PC-3 (cell line): ENCODE data around the gene MLYCD. TPM values are rescaled to one million over a fixed set of nuclear protein-coding genes. Genes with fewer than 3 reads are reported as not detected.

Experiments
- ATAC-seq: fragments of 200-7000 bp; cut with Tn5 transposase; 2 replicates; pipeline ENCODE4 v1.9.1; 2020; ENCODE audit warnings: mild to moderate bottlenecking, moderate library complexity
- BruUV-seq: library from RNA; stranded (reverse); fragments of 400-500 nt; replicated peaks from 2 replicates; lab custom pipeline; 2021; lab: Mats Ljungman, UMichigan
- CTCF ChIA-PET: fragments of 300-600 bp; sonication (Branson Sonifier 250); formaldehyde crosslinking; loops from one replicate; lab custom pipeline; 2022; ENCODE audit warnings: antibody characterized with exemption; lab: Charles Lee
- POLR2A ChIA-PET: fragments of 300-600 bp; sonication (Branson Sonifier 250); formaldehyde crosslinking; loops from one replicate; lab custom pipeline; 2022; ENCODE audit warnings: antibody characterized with exemption; ENCODE audit not compliant: unreplicated experiment; lab: Charles Lee
- DNase-seq: peaks from one replicate; pipeline ENCODE4 v3.0.0-alpha.2; 2015
- H2AFZ ChIP-seq: fragments of 300-600 bp; sonication (generic); 2 replicates; pipeline ENCODE4 v1.6.0; 2016; ENCODE audit warnings: antibody characterized with exemption, low read length
- H3F3A ChIP-seq: fragments of 300-600 bp; sonication (generic); one replicate; pipeline ENCODE4 v1.6.0; 2017; ENCODE audit warnings: antibody characterized with exemption, low read length, control low read depth, mild to moderate bottlenecking; ENCODE audit not compliant: unreplicated experiment
- H3K27ac ChIP-seq: fragments of 300-600 bp; sonication (generic); 2 replicates; pipeline ENCODE4 v1.5.1; 2016; ENCODE audit warnings: mild to moderate bottlenecking, low read length
- H3K27me3 ChIP-seq: fragments of 300-600 bp; sonication (generic); 2 replicates; pipeline ENCODE4 v1.6.1; 2016; ENCODE audit warnings: low read length, mixed read lengths
- H3K36me3 ChIP-seq: fragments of 300-600 bp; sonication (generic); 2 replicates; pipeline ENCODE4 v1.6.1; 2016; ENCODE audit warnings: low read depth, mixed run types, low read length, mixed read lengths
- H3K4me1 ChIP-seq: fragments of 300-600 bp; sonication (generic); 2 replicates; pipeline ENCODE4 v1.5.1; 2016; ENCODE audit warnings: low read length; ENCODE audit not compliant: insufficient read depth
- H3K4me2 ChIP-seq: fragments of 300-600 bp; sonication (generic); 2 replicates; pipeline ENCODE4 v1.6.0; 2016; ENCODE audit warnings: low read length
- H3K4me3 ChIP-seq: fragments of 300-600 bp; sonication (generic); 2 replicates; pipeline ENCODE4 v1.5.1; 2016; ENCODE audit warnings: mild to moderate bottlenecking, low read length, mixed read lengths
- H3K79me2 ChIP-seq: fragments of 300-600 bp; sonication (generic); 2 replicates; pipeline ENCODE4 v1.6.1; 2017; ENCODE audit warnings: low read length, mixed read lengths
- H3K9ac ChIP-seq: fragments of 300-600 bp; sonication (generic); 2 replicates; pipeline ENCODE4 v1.6.0; 2016; ENCODE audit warnings: mild to moderate bottlenecking, low read length
- H3K9me2 ChIP-seq: fragments of 300-600 bp; sonication (generic); replicated peaks from 2 replicates; pipeline ENCODE4 v1.6.1; 2016; ENCODE audit warnings: mixed run types, low read length, mixed read lengths
- H3K9me3 ChIP-seq: fragments of 300-600 bp; sonication (generic); 2 replicates; pipeline ENCODE4 v1.6.1; 2016; ENCODE audit warnings: low read length, mixed read lengths
- H4K20me1 ChIP-seq: fragments of 300-600 bp; sonication (generic); 2 replicates; pipeline ENCODE4 v1.6.1; 2016; ENCODE audit warnings: low read length, mixed read lengths
- CTCF ChIP-seq: fragments of 300-600 bp; sonication (generic); conservative IDR thresholded peaks from 2 replicates; pipeline ENCODE4 v1.5.1; 2017; ENCODE audit warnings: antibody characterized with exemption, low read depth, mild to moderate bottlenecking, low read length
- EZH2 ChIP-seq: fragments of 300-600 bp; sonication (generic); IDR thresholded peaks from one replicate; pipeline ENCODE4 v1.6.1; 2017; ENCODE audit warnings: antibody characterized with exemption, mild to moderate bottlenecking, low read length; ENCODE audit not compliant: unreplicated experiment
- EZH2phosphoT487 ChIP-seq: fragments of 300-600 bp; sonication (generic); IDR thresholded peaks from 2 replicates; pipeline ENCODE4 v1.6.1; 2018; ENCODE audit warnings: mild to moderate bottlenecking, antibody characterized with exemption, low read length, borderline replicate concordance
- intact Hi-C: fragments of 100-400 bp; cut with micrococcal nuclease; formaldehyde crosslinking; loops from 2 replicates; pipeline ENCODE4 v1.9.0; 2023
- total RNA-seq: library from RNA; depleted of rRNA; stranded (reverse); fragments of >200 nt; gene quantifications from 2 replicates; pipeline ENCODE4 v1.2.3, GENCODE V29; 2014

MLYCD gene
- total RNA-seq, 1 experiment from 2014 or later = 0.95 TPM

GRCh38 chr16:83945587-83945986 lies 46.7 kb downstream of the MLYCD start:
- intact Hi-C loops = no loop called here
- no TSS peak for BruUV-seq
- no peak overlapping the region for H2AFZ ChIP-seq
- DNase-seq = no peak
- ATAC-seq = no peak
- H3K27me3 ChIP-seq = no peaks in the 10 kb centered on the region
- ChIA-PET POLR2A (no interaction called here), CTCF (no interaction called here)
- no peak overlapping the region for H3K4me2 ChIP-seq
- no peak overlapping the region for H3K27ac ChIP-seq
- H4K20me1 ChIP-seq = no peaks in the 10 kb centered on the region
- no peaks in the 10 kb centered on the region for H3K4me1 ChIP-seq
- no peak overlapping the region for H3K9ac ChIP-seq
- no peak overlapping the region for H3K4me3 ChIP-seq
- no peaks in the 10 kb centered on the region for H3K36me3 ChIP-seq
- no peaks in the 10 kb centered on the region for H3K9me3 ChIP-seq
- no peaks in the 10 kb centered on the region for H3K79me2 ChIP-seq
- no peaks in the 10 kb centered on the region for H3F3A ChIP-seq
- no peak for TF ChIP-seq EZH2
- TF ChIP-seq EZH2phosphoT487 = no peak
- TF ChIP-seq CTCF = no peak
- no peaks in the 10 kb centered on the region for H3K9me2 ChIP-seq

GRCh38 chr16:83946154-83946780 lies 47.4 kb downstream of the MLYCD start:
- Histone ChIP-seq H3K36me3 (no peaks in the 10 kb centered on the region), H3K79me2 (no peaks in the 10 kb centered on the region), H3K27ac (no peak overlapping the region), H3K4me3 (no peak overlapping the region), H3K4me2 (no peak overlapping the region), H3K9me2 (no peaks in the 10 kb centered on the region), H3K9me3 (no peaks in the 10 kb centered on the region), H3F3A (no peaks in the 10 kb centered on the region), H2AFZ (no peak overlapping the region), H4K20me1 (no peaks in the 10 kb centered on the region), H3K27me3 (no peaks in the 10 kb centered on the region), H3K4me1 (no peaks in the 10 kb centered on the region), H3K9ac (no peak overlapping the region)
- BruUV-seq = no TSS peak
- POLR2A ChIA-PET = no interaction called here
- TF ChIP-seq EZH2phosphoT487 (no peak), CTCF (no peak), EZH2 (no peak)
- CTCF ChIA-PET = no interaction called here
- DNase-seq = no peak
- ATAC-seq = no peak
- intact Hi-C loops = no loop called here

GRCh38 chr16:83946781-83947566 lies 48.1 kb downstream of the MLYCD start:
- H3F3A ChIP-seq = no peaks in the 10 kb centered on the region
- intact Hi-C loops = no loop called here
- ATAC-seq (no peak), DNase-seq (no peak)
- H3K36me3 ChIP-seq = no peaks in the 10 kb centered on the region
- no peaks in the 10 kb centered on the region for H3K27me3 ChIP-seq
- no peak overlapping the region for H3K27ac ChIP-seq
- no peak overlapping the region for H3K4me3 ChIP-seq
- H3K9me2 ChIP-seq = no peaks in the 10 kb centered on the region
- no peaks in the 10 kb centered on the region for H4K20me1 ChIP-seq
- POLR2A ChIA-PET = no interaction called here
- H3K4me2 ChIP-seq = no peak overlapping the region
- BruUV-seq = no TSS peak
- CTCF ChIA-PET = no interaction called here
- H3K9ac ChIP-seq = no peak overlapping the region
- H3K9me3 ChIP-seq = no peaks in the 10 kb centered on the region
- no peaks in the 10 kb centered on the region for H3K79me2 ChIP-seq
- no peaks in the 10 kb centered on the region for H3K4me1 ChIP-seq
- H2AFZ ChIP-seq = no peak overlapping the region
- TF ChIP-seq CTCF = no peak
- no peak for TF ChIP-seq EZH2phosphoT487
- no peak for TF ChIP-seq EZH2
